NCI-H345 treated with DMSO at 0.1 percent for 48 hours (cell line): Measurements from ENCODE around the gene CHP2.

Experiments
- DNase-seq: peaks from one replicate; lab custom pipeline; 2025; ENCODE audit not compliant: unreplicated experiment; lab: John Stamatoyannopoulos, UW

CHP2 gene

DNA sequence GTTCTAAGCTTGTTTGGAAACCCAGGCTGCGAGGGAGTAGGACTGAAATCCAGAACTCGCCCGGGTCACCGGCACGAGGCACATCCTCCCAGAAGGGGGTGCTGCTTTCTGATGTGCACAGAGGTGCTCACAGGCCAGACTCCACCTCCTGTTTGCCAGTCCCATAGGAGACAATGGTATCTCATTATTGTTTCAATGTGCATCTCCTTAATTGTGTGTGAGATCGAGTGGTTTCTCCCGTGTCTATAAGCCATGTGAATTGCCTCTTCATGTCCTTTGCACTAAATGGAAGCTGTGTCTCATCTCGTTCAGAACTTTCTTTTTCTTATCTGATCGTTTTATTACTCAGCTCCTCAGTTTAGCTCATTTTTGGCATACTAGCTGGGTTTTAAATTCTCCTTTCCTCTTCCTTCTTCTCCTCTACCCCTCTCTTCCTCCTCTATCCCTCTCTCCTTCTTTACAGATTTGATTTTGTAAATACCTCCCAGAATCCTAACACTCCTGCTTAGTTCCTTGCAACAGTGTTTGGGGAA is 48.8 kb downstream of the CHP2 start:
- peak; percentile 36 for DNase-seq

- DNase-seq: no peak
Observed at GRCh38 chr16:23807028-23807427, 52.2 kb downstream of the CHP2 start.
